GM18511 (cell line): ENCODE results near the gene TMCC1.
"Not testable (repeated sequence)": the region's sequence is repeated elsewhere in the genome, so short reads cannot be mapped to it uniquely, and the experiment has no call there.

Experiments
- ATAC-seq: cut with Tn5 transposase; IDR thresholded peaks from one replicate; pipeline ENCODE4 v1.9.1; 2021; ENCODE audit warnings: mild to moderate bottlenecking, moderate library complexity; ENCODE audit not compliant: unreplicated experiment

TMCC1 gene

DNA sequence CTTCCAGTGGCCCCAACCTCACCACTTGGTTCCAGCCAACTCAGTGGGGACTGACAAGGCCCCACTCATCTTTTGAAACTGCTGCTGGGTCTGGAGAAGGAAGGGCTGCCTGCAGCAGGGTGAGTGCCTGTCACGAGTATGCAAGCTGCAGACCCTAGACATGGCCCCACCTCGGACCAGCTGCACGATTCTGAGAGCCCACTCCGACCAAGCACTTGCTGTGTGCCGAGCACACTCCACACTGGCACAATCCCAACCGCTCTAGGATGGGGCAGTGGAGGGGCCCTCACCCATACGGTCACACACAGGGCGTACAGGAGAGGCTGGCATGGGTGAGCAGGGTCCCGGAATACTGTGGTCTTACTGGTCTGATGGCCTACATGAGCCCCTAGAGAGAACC, 279.1 kb downstream of the TMCC1 start:
- no peak for ATAC-seq

- ATAC-seq: no peak
Measured at GRCh38 chr3:129613367-129613740, 280.2 kb downstream of the TMCC1 start.

DNA sequence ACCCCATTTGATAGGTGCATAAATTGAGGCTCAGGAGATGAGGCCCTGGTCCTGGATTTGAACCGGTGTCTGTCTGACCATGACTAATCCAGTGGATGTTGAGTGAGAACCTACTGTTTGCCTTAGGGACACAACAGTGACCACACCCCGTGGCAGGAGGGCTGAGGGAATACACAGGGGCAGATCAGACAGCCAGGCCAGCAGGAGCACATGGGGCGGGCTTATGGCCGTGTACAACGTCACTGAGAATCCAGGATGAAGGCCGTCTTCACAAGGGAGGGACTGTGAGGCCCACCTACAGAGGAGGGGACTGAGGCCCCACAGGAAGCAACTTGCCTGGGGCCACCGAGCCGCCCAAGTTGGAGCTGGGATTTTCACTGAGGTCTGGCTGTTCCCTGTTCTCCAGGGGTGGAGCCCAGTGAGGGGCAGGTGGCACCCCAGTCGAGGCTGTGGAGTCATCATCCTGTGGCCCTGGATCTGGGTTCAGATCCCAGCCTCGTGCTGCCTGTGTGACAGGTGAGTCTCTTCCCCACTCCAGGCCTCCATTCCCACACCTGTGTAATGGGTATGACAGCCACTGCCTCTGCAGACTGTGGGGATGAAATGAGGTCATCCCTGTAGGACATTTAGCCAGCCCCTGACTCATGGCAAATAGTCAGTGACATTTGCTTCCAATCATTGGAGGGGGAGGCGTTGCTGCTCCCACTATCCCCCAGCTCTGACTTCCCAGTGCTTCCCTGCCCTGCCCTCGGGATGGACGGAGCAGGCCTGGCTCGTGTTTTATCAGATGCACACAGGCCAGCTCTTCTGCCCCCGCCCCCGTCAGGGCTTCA, 280.8 kb downstream of the TMCC1 start:
- no peak for ATAC-seq

GRCh38 chr3:129611812-129612533, 281.5 kb downstream of the TMCC1 start:
- no peak for ATAC-seq

- ATAC-seq: no peak
Measured at GRCh38 chr3:129611446-129611800, 282.1 kb downstream of the TMCC1 start.

DNA sequence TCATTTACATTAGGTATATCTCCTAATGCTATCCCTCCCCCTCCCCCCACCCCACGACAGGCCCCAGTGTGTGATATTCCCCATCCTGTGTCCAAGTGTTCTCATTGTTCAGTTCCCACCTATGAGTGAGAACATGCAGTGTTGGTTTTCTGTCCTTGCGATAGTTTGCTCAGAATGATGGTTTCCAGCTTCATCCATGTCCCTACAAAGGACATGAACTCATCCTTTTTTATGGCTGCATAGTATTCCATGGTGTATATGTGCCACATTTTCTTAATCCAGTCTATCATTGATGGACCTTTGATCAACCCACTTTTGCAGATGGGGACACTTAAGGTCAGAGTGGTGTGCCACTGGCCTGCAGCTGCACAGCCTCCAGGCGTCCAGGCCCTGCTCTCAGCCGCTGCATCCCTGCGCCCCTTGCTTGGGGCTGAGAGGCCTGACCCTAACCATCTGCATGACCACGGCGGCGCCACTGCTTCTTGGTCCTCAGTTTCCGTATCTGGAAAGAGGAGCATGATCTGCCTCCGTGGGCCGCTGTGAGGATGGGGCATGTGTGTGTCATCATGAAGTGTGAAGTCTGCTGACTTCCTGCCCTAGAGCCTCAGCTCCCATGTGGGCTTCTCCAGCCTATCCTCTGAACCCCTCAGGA, 282.6 kb downstream of the TMCC1 start:
- not testable (repeated sequence) for ATAC-seq

GRCh38 chr3:129610276-129610675, 283.2 kb downstream of the TMCC1 start:
- ATAC-seq: no peak

GRCh38 chr3:129609591-129610182, 283.8 kb downstream of the TMCC1 start:
- ATAC-seq: no peak

- no peak for ATAC-seq
Measured at GRCh38 chr3:129608936-129609590, 284.4 kb downstream of the TMCC1 start.

DNA sequence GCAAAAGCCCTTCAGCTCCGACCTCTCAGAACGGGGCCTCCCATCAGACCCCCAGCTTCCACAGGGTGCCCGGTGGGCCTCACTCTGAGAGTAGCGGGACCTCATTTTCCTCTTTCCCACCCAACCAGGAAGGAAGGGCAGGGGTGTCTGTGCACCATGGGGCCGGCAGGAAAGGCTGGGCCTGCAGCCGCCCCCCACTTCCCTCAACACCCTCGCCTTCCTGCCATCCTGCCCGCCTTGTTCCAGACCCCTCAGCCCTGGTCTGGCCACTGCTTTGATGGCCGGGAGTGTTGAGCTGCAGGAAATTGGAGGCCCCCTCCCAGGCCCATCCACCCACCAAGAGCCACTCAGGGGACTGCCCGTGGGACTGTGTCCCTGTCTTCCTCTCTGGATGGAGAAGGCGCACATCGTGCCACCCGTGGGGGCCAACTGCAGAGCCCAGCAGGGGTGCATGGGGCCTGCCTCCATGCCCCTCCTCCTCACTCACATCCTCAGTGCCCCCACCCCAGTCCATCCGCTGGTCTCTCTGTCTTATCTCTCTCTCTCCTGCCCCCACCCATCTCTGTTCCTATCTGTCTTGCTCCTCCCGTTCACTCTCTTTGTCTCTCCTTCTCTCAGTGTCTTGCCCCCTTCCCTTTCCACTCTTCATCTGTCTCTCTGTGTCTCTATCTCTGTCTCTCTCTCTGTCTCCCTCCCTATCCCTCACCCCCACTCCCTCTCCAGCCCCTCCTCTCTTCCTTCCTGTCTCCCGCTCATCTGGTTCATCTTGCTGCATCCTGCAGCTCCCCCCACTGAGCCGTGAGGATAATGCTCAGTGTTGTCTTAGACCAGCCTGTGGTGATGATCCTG, 285.2 kb downstream of the TMCC1 start:
- no peak for ATAC-seq

GRCh38 chr3:129607391-129608068, 286.0 kb downstream of the TMCC1 start:
- ATAC-seq: no peak

DNA sequence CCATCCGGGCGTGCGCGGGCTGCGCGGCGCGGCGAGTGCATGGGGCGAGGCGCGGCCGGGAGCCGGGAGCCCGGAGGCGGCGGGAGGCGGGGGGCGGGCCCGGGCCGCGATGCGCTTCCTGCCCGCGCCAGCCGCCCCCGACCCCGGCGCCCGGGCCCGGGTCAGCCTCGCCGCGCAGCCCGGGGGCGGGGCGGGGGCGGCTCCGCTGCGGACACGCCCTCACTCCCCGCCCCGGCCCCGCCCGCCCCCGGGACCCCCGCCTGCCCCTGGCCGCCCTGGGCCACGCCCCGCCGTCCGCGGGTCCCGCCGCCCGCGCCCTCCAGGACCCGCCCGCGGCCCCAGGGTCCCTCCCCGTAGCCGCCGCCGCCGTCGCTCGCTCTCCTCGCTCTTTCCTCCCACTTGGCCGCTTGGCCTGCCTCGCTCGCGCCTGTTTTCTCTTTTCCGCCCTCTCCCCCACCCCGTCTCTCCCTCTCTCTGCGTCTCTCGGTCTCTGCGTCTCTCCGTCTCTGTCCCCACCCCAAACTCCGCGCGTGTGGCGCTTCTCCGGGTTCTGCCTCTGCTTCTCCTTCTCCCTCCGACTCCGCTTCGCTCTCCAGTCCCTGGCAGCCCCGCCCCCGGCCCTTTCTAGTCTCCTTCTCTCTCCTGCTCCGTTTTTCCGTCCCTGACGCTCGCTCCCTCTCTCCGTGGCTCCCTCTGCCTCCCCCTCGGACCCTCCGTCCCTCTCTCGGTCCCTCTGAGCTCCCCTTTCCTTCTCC, 286.7 kb downstream of the TMCC1 start, which contains the start of gene PLXND1:
Gene PLXND1, minus strand, starts transcription at position 41 of the 755 bp plus-strand sequence. Its CDS starts 37 bp downstream, at position 4.
- no peak for ATAC-seq

DNA sequence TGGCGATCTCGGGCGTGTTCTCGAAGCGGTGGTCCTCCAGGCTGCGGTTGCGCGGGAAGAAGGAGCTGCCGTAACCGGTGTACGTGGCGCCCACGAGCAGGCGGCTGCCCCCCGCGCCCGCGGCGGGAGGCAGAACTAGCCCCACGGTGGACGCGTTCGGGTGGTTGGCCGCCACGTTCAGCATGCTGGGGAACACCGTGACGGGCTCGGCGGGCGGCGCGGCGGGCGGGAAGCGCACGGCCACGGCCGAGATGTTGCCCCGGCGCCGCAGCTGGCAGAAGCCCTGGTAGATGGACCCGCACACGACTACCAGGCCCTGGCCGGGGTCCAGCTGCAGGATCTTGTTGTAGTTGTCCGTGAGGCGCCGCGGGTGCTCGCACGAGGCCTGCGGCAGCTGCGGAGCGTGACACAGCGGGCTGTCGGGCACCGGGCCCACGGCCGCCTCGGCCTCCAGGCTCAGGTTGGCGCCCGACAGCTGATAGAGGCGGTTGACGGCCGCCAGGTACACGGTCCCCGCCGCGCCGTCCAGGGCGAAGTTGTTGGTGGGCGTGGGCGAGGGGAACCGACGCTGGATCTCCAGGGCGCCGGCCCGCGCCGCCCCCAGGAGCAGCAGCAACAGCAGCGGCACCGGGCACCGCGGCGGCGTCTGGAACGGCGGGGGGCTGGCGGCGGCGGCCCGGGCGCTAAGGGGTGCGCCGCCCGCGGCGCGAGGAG, 287.4 kb downstream of the TMCC1 start:
- no peak for ATAC-seq

DNA sequence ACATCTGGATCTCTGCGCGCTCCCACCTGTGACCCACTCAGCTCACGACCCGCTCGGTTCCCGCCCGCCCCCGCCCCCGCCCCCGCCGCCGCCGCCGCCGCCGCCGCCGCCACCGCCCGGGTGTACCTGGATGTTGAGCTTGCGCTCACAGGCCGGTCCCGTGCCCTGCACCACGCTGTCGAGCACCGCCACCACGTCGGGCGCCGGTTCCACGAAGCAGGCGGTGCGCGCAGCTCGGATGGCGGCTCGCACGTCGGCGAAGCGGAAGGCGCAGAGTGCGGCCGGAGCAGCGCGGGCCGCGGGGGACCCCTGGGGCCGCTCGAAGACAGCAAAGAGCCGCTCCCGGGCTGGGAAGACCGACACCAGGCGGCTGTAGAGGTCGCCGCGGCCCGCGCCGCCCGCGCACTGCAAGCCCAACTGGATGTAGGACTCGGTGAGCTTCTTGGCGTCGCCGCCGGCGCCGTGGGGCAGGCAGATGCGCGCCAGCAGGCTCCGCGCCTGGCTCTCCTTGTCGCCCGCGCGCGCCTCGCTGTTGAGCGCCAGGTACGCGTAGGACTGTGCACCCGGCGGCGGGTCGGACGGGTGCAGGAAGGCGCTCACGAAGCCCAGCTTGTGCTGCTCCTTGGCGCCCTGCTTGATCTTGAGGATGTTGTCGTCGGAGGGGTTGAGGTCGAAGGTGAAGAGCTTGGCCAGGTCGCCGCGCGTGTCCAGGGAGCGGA, 288.1 kb downstream of the TMCC1 start:
- ATAC-seq: no peak

- no peak for ATAC-seq
Measured at GRCh38 chr3:129604767-129605166, 288.7 kb downstream of the TMCC1 start.

DNA sequence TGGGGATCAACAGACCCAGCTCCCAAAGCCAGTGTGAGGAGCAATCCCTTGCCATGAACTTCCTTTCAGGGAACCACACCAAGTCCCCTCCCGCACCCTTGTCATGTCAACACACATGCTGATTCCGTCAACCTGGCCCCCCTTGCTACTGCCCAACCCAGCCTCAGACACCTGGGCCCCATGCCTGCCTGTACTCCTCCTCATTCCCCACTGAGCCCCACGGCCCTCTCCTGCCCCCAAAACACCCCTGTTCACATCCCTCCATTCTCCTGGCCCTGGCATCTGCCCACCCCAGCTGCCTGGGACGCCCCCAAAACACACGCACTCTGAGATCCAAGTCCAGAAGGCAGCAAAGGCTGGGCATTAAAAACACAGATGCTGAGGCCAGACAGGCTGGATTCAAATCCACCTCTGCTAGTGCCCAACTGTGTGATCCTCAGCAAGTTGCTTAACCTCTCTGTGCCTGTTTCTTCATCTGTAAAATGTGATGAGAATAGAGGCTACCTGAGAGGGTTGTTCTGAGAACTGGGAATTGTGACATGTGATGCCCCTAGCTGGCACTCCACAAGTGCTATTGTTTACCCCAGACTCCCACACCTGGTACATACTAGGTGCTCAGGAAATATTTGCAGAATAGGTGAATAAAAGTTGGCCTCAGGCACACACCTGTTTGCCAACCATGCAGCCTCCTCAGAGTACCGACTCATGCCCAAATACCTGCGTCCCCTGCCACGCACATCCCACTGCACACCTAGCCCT, 289.3 kb downstream of the TMCC1 start:
- no peak for ATAC-seq

- ATAC-seq: no peak
Measured at GRCh38 chr3:129603561-129603942, 290.0 kb downstream of the TMCC1 start.
